ENCODE data around the gene TECR.

The TECR gene

GRCh38 chr19:14565298-14565679 lies 35.9 kb downstream of the TECR start:
- H3K4me3 ChIP-seq (ENCODE audit: low read depth, low read length) = no peak overlapping the region
- TF ChIP-seq MYC (IDR thresholded peaks at IDR 0.05; ENCODE audit: low read depth, low read length) (no peak), CTCF (IDR thresholded peaks at IDR 0.05; ENCODE audit: low read depth, low read length) (no peak), MAX (IDR thresholded peaks at IDR 0.05; ENCODE audit: low read depth, low read length) (no peak), POLR2A (IDR thresholded peaks at IDR 0.05; ENCODE audit: extremely low read depth, insufficient read length) (no peak)
- DNase-seq (ENCODE audit: low read depth) = no peak

- no peak overlapping the region for H3K4me3 ChIP-seq (ENCODE audit: low read depth, low read length)
- TF ChIP-seq MYC (IDR thresholded peaks at IDR 0.05; ENCODE audit: low read depth, low read length) = no peak
- TF ChIP-seq CTCF (IDR thresholded peaks at IDR 0.05; ENCODE audit: low read depth, low read length) = no peak
- no peak for TF ChIP-seq MAX (IDR thresholded peaks at IDR 0.05; ENCODE audit: low read depth, low read length)
- no peak for TF ChIP-seq POLR2A (IDR thresholded peaks at IDR 0.05; ENCODE audit: extremely low read depth, insufficient read length)
- DNase-seq (ENCODE audit: low read depth) = no peak
These were observed 36.6 kb downstream of the TECR start for GRCh38 chr19:14565765-14566711.

GRCh38 chr19:14566712-14567077 lies 37.3 kb downstream of the TECR start:
- no peak for DNase-seq (ENCODE audit: low read depth)
- TF ChIP-seq MYC (IDR thresholded peaks at IDR 0.05; ENCODE audit: low read depth, low read length) = no peak
- TF ChIP-seq POLR2A (IDR thresholded peaks at IDR 0.05; ENCODE audit: extremely low read depth, insufficient read length) = no peak
- no peak for TF ChIP-seq CTCF (IDR thresholded peaks at IDR 0.05; ENCODE audit: low read depth, low read length)
- no peak for TF ChIP-seq MAX (IDR thresholded peaks at IDR 0.05; ENCODE audit: low read depth, low read length)
- no peak overlapping the region for H3K4me3 ChIP-seq (ENCODE audit: low read depth, low read length)

GRCh38 chr19:14567079-14567478 lies 37.7 kb downstream of the TECR start:
- no peak for DNase-seq (ENCODE audit: low read depth)
- TF ChIP-seq MAX (IDR thresholded peaks at IDR 0.05; ENCODE audit: low read depth, low read length) (no peak), MYC (IDR thresholded peaks at IDR 0.05; ENCODE audit: low read depth, low read length) (no peak), CTCF (IDR thresholded peaks at IDR 0.05; ENCODE audit: low read depth, low read length) (no peak), POLR2A (IDR thresholded peaks at IDR 0.05; ENCODE audit: extremely low read depth, insufficient read length) (no peak)
- H3K4me3 ChIP-seq (ENCODE audit: low read depth, low read length) = no peak overlapping the region

- peak overlapping the region; percentile 78 for H3K4me3 ChIP-seq (ENCODE audit: low read depth, low read length)
- no peak for TF ChIP-seq POLR2A (IDR thresholded peaks at IDR 0.05; ENCODE audit: extremely low read depth, insufficient read length)
- TF ChIP-seq MAX (IDR thresholded peaks at IDR 0.05; ENCODE audit: low read depth, low read length) = no peak
- no peak for TF ChIP-seq MYC (IDR thresholded peaks at IDR 0.05; ENCODE audit: low read depth, low read length)
- TF ChIP-seq CTCF (IDR thresholded peaks at IDR 0.05; ENCODE audit: low read depth, low read length) = no peak
These were observed 41.6 kb downstream of the TECR start for GRCh38 chr19:14570864-14571527.

More at GRCh38 chr19:14570864-14571527, 41.6 kb downstream of the TECR start:
- no peak for DNase-seq (ENCODE audit: low read depth)
